Measurements from ENCODE around the gene DOCK2. TPM values are rescaled to one million over a fixed set of nuclear protein-coding genes. Genes with fewer than 3 reads are reported as not detected.

The DOCK2 gene
- total RNA-seq, 1 experiment from 2014 or later: 4.6 TPM

- Mint-ChIP-seq H3K27me3 (ENCODE audit: low read depth) (no peaks in the 10 kb centered on the region), H3K9me3 (peaks cover 17% of the 10 kb centered on the region), H3K36me3 (peaks cover 12% of the 10 kb centered on the region; the same call in 1 of the 2 replicates), H3K4me1 (peaks cover 4% of the 10 kb centered on the region; the same call in 1 of the 2 replicates), H3K27ac (no peak overlapping the region), H3K4me3 (no peak overlapping the region)
- ATAC-seq (no peak), DNase-seq (ENCODE audit: low spot score) (no peak)
- TF ChIP-seq KAT7 (CRISPR knock-in tag; IDR thresholded peaks at IDR 0.05; ENCODE audit: borderline replicate concordance) (no peak), GABPB1 (CRISPR knock-in tag; IDR thresholded peaks at IDR 0.05) (no peak)
- CTCF ChIA-PET: no interaction called here
- POLR2A ChIA-PET: no interaction called here
Measured at GRCh38 chr5:169732841-169733240, 95.8 kb downstream of the DOCK2 start.

- H3K36me3 Mint-ChIP-seq: peaks cover 10% of the 10 kb centered on the region; the same call in 1 of the 2 replicates
- TF ChIP-seq E2F4 (CRISPR knock-in tag; IDR thresholded peaks at IDR 0.05; ENCODE audit: borderline replicate concordance, low read depth) (no peak), NR3C1 (CRISPR knock-in tag; conservative IDR thresholded peaks at IDR 0.05; ENCODE audit: low read depth) (no peak), HMGA2 (CRISPR knock-in tag; IDR thresholded peaks at IDR 0.05) (no peak), GABPB1 (CRISPR knock-in tag; IDR thresholded peaks at IDR 0.05) (no peak), ZNF416 (CRISPR knock-in tag; IDR thresholded peaks at IDR 0.05) (no peak), ZNF232 (CRISPR knock-in tag; IDR thresholded peaks at IDR 0.05) (no peak), HMGXB4 (CRISPR knock-in tag; IDR thresholded peaks at IDR 0.05) (no peak), MYBL2 (CRISPR knock-in tag; IDR thresholded peaks at IDR 0.05) (no peak), NR1H2 (CRISPR knock-in tag; IDR thresholded peaks at IDR 0.05) (no peak), ZNF425 (CRISPR knock-in tag; conservative IDR thresholded peaks at IDR 0.05) (no peak), FOXK1 (CRISPR knock-in tag; IDR thresholded peaks at IDR 0.05) (no peak), CREM (CRISPR knock-in tag; IDR thresholded peaks at IDR 0.05) (no peak), ATF1 (CRISPR knock-in tag; IDR thresholded peaks at IDR 0.05) (no peak), CTCF (IDR thresholded peaks at IDR 0.05) (no peak), KAT7 (CRISPR knock-in tag; IDR thresholded peaks at IDR 0.05; ENCODE audit: borderline replicate concordance) (no peak), ZNF263 (CRISPR knock-in tag; IDR thresholded peaks at IDR 0.05; ENCODE audit: low read depth) (no peak), CBFB (CRISPR knock-in tag; IDR thresholded peaks at IDR 0.05; ENCODE audit: low read depth) (no peak), E2F1 (CRISPR knock-in tag; IDR thresholded peaks at IDR 0.05) (no peak), ESRRA (CRISPR knock-in tag; IDR thresholded peaks at IDR 0.05; ENCODE audit: borderline replicate concordance) (no peak)
- TF ChIP-seq, protein P1, sequence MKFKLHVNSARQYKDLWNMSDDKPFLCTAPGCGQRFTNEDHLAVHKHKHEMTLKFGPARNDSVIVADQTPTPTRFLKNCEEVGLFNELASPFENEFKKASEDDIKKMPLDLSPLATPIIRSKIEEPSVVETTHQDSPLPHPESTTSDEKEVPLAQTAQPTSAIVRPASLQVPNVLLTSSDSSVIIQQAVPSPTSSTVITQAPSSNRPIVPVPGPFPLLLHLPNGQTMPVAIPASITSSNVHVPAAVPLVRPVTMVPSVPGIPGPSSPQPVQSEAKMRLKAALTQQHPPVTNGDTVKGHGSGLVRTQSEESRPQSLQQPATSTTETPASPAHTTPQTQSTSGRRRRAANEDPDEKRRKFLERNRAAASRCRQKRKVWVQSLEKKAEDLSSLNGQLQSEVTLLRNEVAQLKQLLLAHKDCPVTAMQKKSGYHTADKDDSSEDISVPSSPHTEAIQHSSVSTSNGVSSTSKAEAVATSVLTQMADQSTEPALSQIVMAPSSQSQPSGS (CRISPR knock-in tag; IDR thresholded peaks at IDR 0.05; ENCODE audit: borderline replicate concordance, low read depth): no peak
- peaks cover 11% of the 10 kb centered on the region for H3K9me3 Mint-ChIP-seq
- CTCF ChIA-PET: no interaction called here
- ATAC-seq: no peak
- POLR2A ChIA-PET: no interaction called here
- no peak overlapping the region for H3K4me3 Mint-ChIP-seq
- H3K4me1 Mint-ChIP-seq: peaks cover 4% of the 10 kb centered on the region; the same call in 1 of the 2 replicates
- DNase-seq (ENCODE audit: low spot score): no peak
- no peak overlapping the region for H3K27ac Mint-ChIP-seq
- no peaks in the 10 kb centered on the region for H3K27me3 Mint-ChIP-seq (ENCODE audit: low read depth)
Measured at GRCh38 chr5:169735913-169736312, 98.8 kb downstream of the DOCK2 start.

All from WTC11 (cell line).